GM12872 (cell line): ENCODE measurements around the gene PSMD1.

Experiments
- CTCF ChIP-seq: IDR thresholded peaks from 3 replicates; pipeline ENCODE4 v1.5.1; 2011; ENCODE audit warnings: low read depth, mild to moderate bottlenecking, low read length, moderate library complexity; ENCODE audit not compliant: insufficient read depth

PSMD1 gene

GRCh38 chr2:231159306-231159705 is 102.6 kb downstream of the PSMD1 start:
- no peak for TF ChIP-seq CTCF

- TF ChIP-seq CTCF, result no peak
These were observed 104.0 kb downstream of the PSMD1 start for GRCh38 chr2:231160701-231161100.

- no peak for TF ChIP-seq CTCF
These were observed 104.7 kb downstream of the PSMD1 start for GRCh38 chr2:231161252-231161839.

GRCh38 chr2:231161877-231162329 is 105.2 kb downstream of the PSMD1 start:
- TF ChIP-seq CTCF, result no peak

GRCh38 chr2:231163011-231163410 is 106.3 kb downstream of the PSMD1 start:
- TF ChIP-seq CTCF, result no peak

- no peak for TF ChIP-seq CTCF
These were observed 106.9 kb downstream of the PSMD1 start for GRCh38 chr2:231163414-231164095.

GRCh38 chr2:231167745-231168459 is 111.2 kb downstream of the PSMD1 start:
- no peak for TF ChIP-seq CTCF
